OCI-LY1 (cell line): Measurements from ENCODE around the gene GALNT18.

ENCODE experiments used
- H2AFZ ChIP-seq: fragments of 200-600 bp; sonication (generic), shearing (Covaris generic); 2 replicates; pipeline ENCODE4 v1.6.0; 2014; ENCODE audit warnings: antibody characterized with exemption, mild to moderate bottlenecking, low read length
- H3F3A ChIP-seq: fragments of 200-600 bp; sonication (generic), shearing (Covaris generic); 2 replicates; pipeline ENCODE4 v1.6.0; 2014; ENCODE audit warnings: mild to moderate bottlenecking, antibody characterized with exemption, low read length, moderate library complexity; ENCODE audit not compliant: insufficient read depth
- H3K27ac ChIP-seq: fragments of 200-600 bp; sonication (generic); 2 replicates; pipeline ENCODE4 v1.5.1; 2014; ENCODE audit warnings: low read length, mixed run types, mild to moderate bottlenecking, low read depth; ENCODE audit not compliant: poor library complexity, severe bottlenecking
- H3K27me3 ChIP-seq: fragments of 200-600 bp; sonication (generic); 2 replicates; pipeline ENCODE4 v1.6.0; 2014; ENCODE audit warnings: antibody characterized with exemption, mild to moderate bottlenecking, low read length, moderate library complexity; ENCODE audit not compliant: insufficient read depth
- H3K36me3 ChIP-seq: fragments of 200-600 bp; sonication (generic); 2 replicates; pipeline ENCODE4 v1.6.1; 2014; ENCODE audit warnings: mild to moderate bottlenecking, antibody characterized with exemption, low read length, moderate library complexity, mixed read lengths; ENCODE audit not compliant: insufficient read depth
- H3K4me1 ChIP-seq: fragments of 200-600 bp; sonication (generic); 2 replicates; pipeline ENCODE4 v1.5.1; 2014; ENCODE audit warnings: mild to moderate bottlenecking, low read length, moderate library complexity; ENCODE audit not compliant: insufficient read depth, severe bottlenecking
- H3K4me2 ChIP-seq: fragments of 200-600 bp; sonication (generic), shearing (Covaris generic); 2 replicates; pipeline ENCODE4 v1.6.1; 2014; ENCODE audit warnings: low read length
- H3K4me3 ChIP-seq: fragments of 200-600 bp; sonication (generic); 2 replicates; pipeline ENCODE4 v1.5.1; 2014; ENCODE audit warnings: low read length, low read depth, mild to moderate bottlenecking, mixed read lengths; ENCODE audit not compliant: poor library complexity, severe bottlenecking
- H3K79me2 ChIP-seq: fragments of 200-600 bp; shearing (Covaris generic); 2 replicates; pipeline ENCODE4 v1.6.1; 2016; ENCODE audit warnings: mixed run types, low read length, mixed read lengths; ENCODE audit not compliant: insufficient read depth
- H3K9ac ChIP-seq: fragments of 200-600 bp; sonication (generic), shearing (Covaris generic); 2 replicates; pipeline ENCODE4 v1.6.1; 2014; ENCODE audit warnings: mild to moderate bottlenecking, low read length, mixed read lengths
- H3K9me2 ChIP-seq: fragments of 200-600 bp; sonication (generic), shearing (Covaris generic); 2 replicates; pipeline ENCODE4 v1.6.1; 2014; ENCODE audit warnings: low read depth, mild to moderate bottlenecking, low read length, mixed read lengths
- H3K9me3 ChIP-seq: fragments of 200-600 bp; shearing (Covaris generic); 2 replicates; pipeline ENCODE4 v1.6.1; 2014; ENCODE audit warnings: low read length, mixed read lengths
- H4K20me1 ChIP-seq: fragments of 200-600 bp; sonication (generic), shearing (Covaris generic); 2 replicates; pipeline ENCODE4 v1.6.0; 2016; ENCODE audit warnings: mild to moderate bottlenecking, low read length; ENCODE audit not compliant: insufficient read depth
- EZH2 ChIP-seq: fragments of 200-600 bp; sonication (generic), shearing (Covaris generic); IDR thresholded peaks from 2 replicates; pipeline ENCODE4 v1.8.0; 2017; ENCODE audit warnings: borderline replicate concordance, mixed run types, mild to moderate bottlenecking, antibody characterized with exemption, low read length, moderate library complexity, mixed read lengths
- TF ChIP-seq, protein P1 (sequence below): fragments of 200-600 bp; sonication (generic), shearing (Covaris generic); IDR thresholded peaks from 2 replicates; pipeline ENCODE4 v1.5.1; 2017; ENCODE audit warnings: mild to moderate bottlenecking, antibody characterized with exemption, low read length, moderate library complexity, mixed read lengths

The GALNT18 gene

DNA sequence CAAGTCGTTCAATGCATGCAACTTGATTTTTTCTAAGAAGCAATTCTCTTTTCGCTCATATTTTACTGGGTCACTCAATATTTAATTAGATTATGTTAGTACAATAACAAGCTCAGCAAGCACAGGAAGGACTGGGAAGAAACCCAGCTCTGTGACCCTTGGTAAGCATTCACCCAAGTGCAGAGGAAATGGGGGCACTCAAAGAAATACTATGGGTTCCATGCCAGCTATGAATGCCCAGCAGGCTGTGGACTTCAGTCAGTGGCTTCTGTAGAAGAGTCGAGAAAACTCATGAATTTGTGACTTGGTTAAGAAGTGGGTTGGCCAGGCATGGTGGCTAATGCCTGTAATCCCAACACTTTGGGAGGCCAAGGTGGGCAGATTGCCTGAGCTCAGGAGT lies 123.6 kb downstream of the GALNT18 start:
- TF ChIP-seq, protein P1, sequence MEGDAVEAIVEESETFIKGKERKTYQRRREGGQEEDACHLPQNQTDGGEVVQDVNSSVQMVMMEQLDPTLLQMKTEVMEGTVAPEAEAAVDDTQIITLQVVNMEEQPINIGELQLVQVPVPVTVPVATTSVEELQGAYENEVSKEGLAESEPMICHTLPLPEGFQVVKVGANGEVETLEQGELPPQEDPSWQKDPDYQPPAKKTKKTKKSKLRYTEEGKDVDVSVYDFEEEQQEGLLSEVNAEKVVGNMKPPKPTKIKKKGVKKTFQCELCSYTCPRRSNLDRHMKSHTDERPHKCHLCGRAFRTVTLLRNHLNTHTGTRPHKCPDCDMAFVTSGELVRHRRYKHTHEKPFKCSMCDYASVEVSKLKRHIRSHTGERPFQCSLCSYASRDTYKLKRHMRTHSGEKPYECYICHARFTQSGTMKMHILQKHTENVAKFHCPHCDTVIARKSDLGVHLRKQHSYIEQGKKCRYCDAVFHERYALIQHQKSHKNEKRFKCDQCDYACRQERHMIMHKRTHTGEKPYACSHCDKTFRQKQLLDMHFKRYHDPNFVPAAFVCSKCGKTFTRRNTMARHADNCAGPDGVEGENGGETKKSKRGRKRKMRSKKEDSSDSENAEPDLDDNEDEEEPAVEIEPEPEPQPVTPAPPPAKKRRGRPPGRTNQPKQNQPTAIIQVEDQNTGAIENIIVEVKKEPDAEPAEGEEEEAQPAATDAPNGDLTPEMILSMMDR = no peak
- TF ChIP-seq EZH2 = no peak
- H2AFZ ChIP-seq = no peak overlapping the region
- no peaks in the 10 kb centered on the region for H3K79me2 ChIP-seq
- no peak overlapping the region for H3K4me3 ChIP-seq
- no peaks in the 10 kb centered on the region for H3K27me3 ChIP-seq
- H3K36me3 ChIP-seq = no peaks in the 10 kb centered on the region
- H3K4me1 ChIP-seq = no peaks in the 10 kb centered on the region
- no peak overlapping the region for H3K4me2 ChIP-seq
- H3K27ac ChIP-seq = no peak overlapping the region
- H3K9me3 ChIP-seq = no peaks in the 10 kb centered on the region
- no peaks in the 10 kb centered on the region for H3K9me2 ChIP-seq
- no peaks in the 10 kb centered on the region for H4K20me1 ChIP-seq
- H3F3A ChIP-seq = no peaks in the 10 kb centered on the region
- H3K9ac ChIP-seq = no peak overlapping the region

DNA sequence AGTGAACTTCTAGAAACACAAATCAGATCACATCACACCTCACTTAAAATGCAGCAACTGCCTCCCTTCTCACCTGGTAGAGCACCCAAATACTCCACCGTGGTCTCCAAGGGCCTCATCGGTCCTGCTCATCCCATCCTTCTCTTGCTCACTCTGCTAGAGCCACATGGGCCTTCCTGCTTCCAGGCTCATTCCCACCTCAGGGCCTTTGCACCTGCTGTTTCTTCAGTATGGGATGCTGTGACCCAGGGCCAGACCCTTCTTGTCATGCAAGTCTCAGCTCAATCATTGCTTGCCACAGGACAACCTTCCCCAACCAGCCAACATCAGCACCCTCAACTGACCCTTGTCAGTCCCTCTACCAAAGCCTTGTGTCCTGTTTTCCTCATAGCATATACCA lies 124.9 kb downstream of the GALNT18 start:
- no peaks in the 10 kb centered on the region for H3K79me2 ChIP-seq
- no peak overlapping the region for H3K27ac ChIP-seq
- no peak overlapping the region for H3K4me3 ChIP-seq
- H3F3A ChIP-seq = no peaks in the 10 kb centered on the region
- no peaks in the 10 kb centered on the region for H3K36me3 ChIP-seq
- H4K20me1 ChIP-seq = no peaks in the 10 kb centered on the region
- H3K9me3 ChIP-seq = no peaks in the 10 kb centered on the region
- H3K4me1 ChIP-seq = no peaks in the 10 kb centered on the region
- no peaks in the 10 kb centered on the region for H3K27me3 ChIP-seq
- H3K4me2 ChIP-seq = no peak overlapping the region
- TF ChIP-seq, protein P1 = no peak
- TF ChIP-seq EZH2 = no peak
- no peak overlapping the region for H2AFZ ChIP-seq
- no peak overlapping the region for H3K9ac ChIP-seq
- no peaks in the 10 kb centered on the region for H3K9me2 ChIP-seq

DNA sequence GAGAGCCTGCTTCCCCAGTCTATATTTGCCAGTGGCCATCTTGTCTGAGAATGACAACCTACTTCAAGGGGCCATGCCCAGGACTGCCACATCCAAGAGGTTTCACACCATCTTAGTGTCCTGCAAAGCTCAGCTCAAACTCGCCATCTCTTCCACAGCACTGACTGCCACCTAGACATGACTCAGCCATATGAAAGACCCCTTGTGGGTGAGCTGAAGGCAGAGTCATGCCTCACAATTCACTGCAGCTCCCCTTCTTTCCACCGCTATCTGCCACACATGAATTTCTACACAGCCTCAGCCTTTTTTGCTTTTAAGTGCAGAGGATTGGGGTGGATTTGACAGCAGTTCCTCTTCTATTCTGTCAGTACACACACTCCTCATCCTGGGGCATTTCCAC lies 127.5 kb downstream of the GALNT18 start:
- H3K9me2 ChIP-seq = no peaks in the 10 kb centered on the region

More for the DNA sequence above, 127.5 kb downstream of the GALNT18 start:
- no peak overlapping the region for H3K4me2 ChIP-seq
- TF ChIP-seq EZH2 = no peak
- TF ChIP-seq, protein P1 = no peak
- no peak overlapping the region for H3K4me3 ChIP-seq
- no peaks in the 10 kb centered on the region for H3K9me3 ChIP-seq
- no peaks in the 10 kb centered on the region for H3K27me3 ChIP-seq
- no peaks in the 10 kb centered on the region for H3K36me3 ChIP-seq
- H3K27ac ChIP-seq = no peak overlapping the region
- no peaks in the 10 kb centered on the region for H3K79me2 ChIP-seq
- no peak overlapping the region for H3K9ac ChIP-seq
- no peaks in the 10 kb centered on the region for H3F3A ChIP-seq
- no peaks in the 10 kb centered on the region for H3K4me1 ChIP-seq
- H2AFZ ChIP-seq = no peak overlapping the region
- no peaks in the 10 kb centered on the region for H4K20me1 ChIP-seq
